ENCODE data around the gene TUBB6.

The TUBB6 gene

DNA sequence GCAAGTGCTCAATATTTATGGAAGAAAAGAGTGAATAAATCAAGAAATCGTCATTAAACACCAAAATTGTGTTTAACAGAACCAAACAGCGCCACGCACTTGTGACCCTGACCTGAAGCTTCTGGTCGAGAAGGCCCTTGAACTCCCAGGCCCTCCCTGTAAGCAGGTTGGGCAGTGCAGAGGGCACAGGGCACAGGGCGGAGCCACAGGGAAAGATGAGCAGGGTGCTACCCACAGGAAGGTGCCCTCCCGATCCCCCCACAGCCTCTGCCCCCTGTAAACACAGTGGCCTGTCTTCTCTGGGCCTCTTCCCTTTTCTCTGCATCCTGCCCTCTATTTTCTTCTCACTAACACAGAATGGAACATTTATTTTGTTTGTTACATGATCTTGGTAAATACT, 16.9 kb upstream of the TUBB6 start:
- DNase-seq (ENCODE audit: low spot score), result no peak

DNA sequence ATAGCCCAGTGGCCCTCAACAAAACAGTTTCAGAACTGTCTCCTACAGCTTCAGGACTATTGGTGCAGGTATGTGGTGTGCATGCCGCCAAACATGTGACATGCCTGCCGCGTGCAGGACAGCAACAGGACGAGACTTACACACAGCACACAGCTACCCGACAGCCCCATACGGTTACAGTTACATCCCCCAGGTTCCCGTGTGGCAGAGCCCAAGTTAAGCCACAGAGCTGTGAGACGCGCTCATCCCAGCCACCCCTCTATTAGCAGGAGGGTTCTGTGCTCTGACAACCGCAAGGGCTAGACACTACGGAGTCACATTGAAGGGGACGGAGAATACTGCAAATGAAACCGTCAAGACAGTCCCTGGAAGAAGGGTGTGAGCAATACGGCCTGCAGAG, 16.4 kb upstream of the TUBB6 start:
- DNase-seq (ENCODE audit: low spot score), result no peak

DNA sequence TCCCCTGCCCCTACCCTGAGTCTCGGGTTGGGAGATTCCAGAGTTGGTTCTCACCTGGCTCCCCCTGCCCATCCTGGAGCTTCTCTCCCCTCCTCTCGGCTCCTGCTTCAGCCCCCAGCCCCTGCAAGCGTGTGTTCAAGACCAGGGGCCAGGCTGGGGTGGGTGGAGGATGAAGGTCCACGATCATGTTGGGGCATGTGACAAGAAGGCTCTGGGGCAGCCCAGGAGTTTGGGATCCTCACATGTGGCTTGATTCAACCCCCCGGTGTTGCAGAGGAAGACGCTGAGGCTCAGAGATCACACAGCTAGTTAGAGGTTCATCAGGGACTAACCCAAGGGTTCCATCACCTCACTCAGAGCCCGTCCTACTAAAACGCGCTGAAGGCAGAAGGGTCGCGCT, 14.2 kb upstream of the TUBB6 start:
- DNase-seq (ENCODE audit: low spot score), result no peak

DNA sequence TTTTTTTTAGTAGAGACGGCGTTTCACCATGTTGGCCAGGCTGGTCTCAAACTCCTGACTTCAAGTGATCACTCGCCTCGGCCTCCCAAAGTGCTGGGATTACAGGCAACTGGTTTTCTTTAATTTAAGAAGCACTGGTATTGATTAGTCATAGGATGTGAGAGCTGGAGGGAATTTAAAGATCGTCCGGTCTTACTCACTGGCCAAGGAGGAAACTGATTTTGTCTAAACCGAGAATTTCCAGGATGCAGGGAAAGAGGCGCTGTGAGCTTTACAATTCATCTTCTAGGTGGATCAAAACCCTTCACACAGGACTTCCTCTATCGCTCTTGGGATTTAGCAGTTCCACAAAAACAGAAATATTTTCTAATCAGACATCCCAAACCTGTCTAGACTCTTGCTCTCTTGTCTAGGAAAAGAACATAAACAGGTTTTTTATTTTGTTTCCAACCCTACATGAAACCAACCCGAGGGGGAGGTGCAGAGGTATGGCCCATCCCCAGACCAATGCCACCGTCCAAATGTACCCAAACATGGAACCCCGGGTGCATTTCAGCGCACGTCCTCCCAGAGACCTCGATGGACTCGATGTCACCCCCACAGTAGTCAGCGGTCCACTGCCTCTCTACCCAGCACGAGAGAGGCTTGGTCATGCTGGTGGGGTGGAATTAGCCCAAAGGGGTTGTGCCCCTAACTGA, 12.5 kb upstream of the TUBB6 start:
- no peak for DNase-seq (ENCODE audit: low spot score)

DNA sequence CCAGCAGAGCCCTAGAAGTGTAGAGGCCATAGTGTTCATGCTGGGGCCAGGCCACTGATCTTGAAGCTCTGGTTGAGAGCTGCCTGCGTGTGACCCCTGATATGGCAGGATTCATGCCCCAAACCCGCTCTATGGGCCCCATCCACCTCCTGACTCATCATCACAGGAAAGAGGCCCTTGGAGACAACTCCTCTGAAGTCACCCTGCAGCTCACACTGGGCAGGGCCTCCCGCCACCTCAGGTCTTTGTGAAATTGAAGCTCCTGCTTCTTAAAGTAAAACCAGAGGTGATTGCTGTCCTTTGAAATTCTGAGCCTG, 12.0 kb upstream of the TUBB6 start:
- DNase-seq (ENCODE audit: low spot score), result no peak

DNA sequence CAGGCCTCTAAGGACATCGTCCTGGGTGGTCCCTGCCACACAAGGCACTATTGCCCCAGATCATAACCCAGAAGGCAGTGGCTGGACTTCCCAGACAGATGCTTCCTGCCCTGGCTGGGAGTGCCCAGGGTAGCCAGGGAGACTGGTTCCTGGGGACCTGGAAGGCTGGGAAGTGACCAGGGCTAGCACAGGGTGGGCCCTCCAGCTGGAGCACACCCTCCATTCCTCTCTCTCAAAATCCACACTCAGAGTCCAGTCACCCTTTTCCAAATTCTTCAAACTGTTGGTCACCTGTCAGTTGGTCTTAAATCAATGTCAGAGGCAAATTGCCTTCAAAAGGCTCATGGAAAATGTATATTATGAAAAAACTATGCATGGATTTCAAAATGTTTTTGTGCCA, 11.6 kb upstream of the TUBB6 start:
- DNase-seq (ENCODE audit: low spot score), result no peak

DNA sequence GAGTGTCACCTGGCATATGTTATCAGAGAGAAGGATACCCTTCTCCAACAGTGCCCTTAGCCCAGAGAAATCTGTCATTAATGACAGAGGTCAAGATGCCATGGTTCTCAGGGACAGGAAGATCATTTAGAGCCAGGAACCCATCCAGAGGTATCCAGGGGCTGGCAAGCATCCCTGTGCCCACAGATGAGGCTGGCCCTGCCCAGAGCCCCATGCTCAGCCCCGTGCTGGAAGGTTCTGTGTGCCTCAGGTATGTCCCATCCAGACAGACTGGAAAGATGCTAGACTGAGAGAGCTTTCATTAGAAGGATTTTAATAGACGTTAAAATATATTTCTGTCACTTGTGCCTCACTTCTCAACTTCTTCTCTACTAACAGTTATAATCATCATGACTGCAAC, 8.2 kb upstream of the TUBB6 start:
- no peak for DNase-seq (ENCODE audit: low spot score)

DNA sequence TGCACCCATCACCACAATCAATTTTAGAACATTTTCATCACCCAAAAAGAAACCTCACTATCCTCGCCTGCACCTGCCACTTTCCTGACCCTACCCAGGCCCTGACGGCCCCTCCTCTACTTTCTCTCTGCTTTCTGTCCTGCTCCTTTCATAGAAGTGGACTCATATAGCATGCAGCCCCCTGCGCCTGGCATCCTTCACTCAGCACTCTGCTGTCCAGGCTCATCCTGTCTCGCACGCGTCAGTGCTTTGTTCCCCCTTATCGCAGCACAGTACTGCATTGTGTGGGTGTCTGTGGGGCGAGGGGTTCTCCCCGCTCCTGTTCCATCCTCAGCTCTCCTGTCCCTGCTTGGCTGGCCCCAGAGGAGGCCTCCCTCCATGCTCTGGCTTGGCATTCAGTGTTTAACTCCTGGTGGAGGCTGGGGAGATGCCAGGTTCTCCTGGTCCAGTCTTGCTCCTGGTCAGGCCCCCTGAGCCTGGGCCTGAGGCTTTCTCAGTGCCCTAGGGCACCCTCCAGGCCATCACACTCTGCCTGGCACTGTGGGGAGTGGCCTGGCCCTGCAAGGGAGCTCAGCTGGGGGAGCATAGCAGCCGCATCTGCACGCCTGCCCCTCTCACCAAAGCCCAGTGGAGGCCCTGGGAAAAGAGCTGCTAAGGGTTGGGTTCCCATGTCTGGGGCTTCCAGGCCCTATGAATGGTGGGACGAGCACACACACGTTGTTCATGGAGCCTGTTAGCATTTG, 6.6 kb upstream of the TUBB6 start:
- no peak for DNase-seq (ENCODE audit: low spot score)

DNA sequence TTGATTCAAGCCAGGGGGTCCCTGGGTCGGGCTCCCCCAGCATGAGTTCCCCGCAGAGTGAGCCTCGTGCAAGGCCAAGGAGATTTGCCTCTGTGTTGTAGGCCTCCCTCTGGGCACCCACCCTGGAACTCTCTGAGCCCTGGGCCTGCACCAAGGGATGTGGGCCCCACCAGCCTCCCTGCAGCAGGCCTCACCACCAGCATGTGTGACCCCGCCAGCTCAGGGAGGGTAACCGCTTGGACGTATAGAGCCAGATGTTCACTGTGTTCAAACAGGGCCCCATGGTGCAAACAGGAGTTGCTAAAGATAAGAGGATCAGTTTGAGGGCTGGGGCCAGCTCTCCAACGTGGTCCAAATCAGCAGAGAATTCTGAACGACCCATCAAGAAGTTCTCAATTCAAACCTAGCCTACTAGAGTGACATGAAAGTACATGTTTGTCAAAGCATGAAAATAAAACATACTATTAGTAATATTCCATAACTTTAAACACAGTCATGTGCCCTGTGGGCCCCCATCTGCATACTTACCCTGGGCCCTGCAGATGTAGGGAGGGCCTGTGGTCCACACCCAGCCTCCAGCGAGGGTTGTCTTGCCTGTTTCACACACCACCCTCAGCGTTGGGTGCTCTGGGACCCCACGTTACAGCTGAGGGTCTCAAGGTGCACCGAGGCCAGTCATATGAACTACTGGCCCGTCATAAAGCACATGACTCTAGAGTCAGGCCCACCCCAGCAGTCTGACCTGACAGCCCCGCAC, 5.5 kb upstream of the TUBB6 start:
- DNase-seq (ENCODE audit: low spot score), result no peak

DNA sequence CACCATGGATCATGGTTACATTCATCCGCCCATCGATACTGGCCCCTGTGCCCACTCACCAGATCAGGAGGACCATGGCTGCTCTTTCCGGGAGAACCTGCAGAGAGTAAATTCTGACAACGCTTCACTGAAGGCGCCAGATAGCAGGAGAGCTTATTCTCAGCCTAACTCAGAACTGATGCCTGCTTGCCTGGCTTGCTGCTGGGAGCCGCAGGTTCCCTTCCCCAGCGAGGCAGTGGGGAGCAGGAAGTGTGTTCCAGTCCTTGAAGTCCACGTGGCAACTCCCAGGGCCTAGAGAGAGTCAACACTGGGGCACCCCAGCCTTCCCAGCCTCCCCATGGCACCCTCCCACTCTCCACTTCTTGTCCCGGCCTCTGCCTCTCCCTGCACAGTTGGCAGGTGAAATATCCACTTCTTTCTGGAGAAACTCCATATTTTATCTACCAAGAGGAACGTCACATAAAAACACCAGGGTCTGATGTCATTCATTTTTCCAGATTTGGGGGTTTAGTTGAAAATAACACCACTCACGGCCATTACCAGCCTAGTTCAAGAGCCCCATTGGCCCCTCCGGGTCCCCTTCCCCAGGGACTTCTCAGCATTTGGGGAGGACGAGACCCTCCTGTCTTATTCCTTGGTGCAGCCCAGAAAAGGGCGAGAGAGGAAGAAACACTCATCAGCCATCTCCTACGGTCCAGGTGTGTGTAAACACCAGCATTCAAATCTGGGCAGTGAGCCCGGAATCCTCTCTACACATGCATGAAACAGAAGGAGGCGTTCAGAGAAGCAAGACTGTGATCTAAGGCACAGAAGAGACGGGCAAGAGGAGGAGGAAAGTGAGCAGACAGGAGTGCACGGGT, 3.5 kb upstream of the TUBB6 start:
- DNase-seq (ENCODE audit: low spot score), result no peak

DNA sequence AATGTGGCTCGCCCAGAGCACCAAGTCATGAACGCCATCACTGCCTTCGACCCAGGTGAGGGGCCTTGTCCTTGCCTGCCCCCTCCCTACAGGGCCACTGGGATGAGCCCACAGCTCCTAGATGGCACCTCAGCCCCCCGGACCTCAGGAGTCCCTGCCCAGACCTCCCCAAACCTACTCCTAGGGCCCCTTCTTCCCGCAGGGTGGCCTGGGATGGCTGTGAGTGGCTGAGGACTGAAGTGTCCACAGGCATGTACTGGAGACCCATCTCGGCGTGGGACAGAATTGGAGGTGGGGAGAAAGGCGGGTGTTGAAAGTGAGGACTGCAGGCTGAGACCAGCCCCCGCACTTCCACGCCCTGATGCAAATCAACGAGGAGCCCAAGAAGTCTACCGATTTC, 2.8 kb upstream of the TUBB6 start:
- DNase-seq (ENCODE audit: low spot score), result no peak

DNA sequence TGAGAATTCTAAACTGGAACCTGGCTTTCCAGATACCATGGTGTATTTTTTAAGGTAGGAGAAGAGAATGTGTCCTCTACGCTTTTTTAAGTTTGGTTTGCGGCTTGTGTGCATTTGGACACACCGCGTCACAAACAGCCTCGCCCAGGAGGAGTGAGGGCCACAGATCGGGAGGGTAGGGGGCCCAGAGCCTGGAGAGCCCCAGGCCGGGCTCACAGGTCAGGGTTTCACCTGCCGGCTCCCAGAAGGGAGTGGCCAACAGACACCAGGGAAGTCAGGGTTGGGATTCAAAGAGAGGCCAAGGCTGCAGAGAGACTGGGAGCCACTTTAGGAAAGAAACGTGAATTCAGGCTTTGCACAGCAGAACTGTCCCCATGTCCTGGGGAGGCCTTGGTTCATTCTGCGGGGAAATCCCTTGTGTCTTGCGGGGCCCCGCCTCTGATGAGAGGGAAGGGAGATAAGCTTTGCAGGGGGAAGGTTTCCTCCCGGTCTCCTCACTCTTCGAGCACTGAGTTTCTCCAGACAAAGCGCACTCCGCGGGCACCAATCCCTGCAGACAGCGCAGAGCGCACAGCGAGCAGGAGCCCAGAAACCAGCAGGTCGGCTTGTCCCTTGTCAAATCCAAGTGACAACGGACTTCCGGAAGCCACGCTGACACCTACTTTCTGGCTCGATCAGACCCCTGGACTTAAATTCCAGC, 2.0 kb upstream of the TUBB6 start:
- DNase-seq (ENCODE audit: low spot score), result no peak

DNA sequence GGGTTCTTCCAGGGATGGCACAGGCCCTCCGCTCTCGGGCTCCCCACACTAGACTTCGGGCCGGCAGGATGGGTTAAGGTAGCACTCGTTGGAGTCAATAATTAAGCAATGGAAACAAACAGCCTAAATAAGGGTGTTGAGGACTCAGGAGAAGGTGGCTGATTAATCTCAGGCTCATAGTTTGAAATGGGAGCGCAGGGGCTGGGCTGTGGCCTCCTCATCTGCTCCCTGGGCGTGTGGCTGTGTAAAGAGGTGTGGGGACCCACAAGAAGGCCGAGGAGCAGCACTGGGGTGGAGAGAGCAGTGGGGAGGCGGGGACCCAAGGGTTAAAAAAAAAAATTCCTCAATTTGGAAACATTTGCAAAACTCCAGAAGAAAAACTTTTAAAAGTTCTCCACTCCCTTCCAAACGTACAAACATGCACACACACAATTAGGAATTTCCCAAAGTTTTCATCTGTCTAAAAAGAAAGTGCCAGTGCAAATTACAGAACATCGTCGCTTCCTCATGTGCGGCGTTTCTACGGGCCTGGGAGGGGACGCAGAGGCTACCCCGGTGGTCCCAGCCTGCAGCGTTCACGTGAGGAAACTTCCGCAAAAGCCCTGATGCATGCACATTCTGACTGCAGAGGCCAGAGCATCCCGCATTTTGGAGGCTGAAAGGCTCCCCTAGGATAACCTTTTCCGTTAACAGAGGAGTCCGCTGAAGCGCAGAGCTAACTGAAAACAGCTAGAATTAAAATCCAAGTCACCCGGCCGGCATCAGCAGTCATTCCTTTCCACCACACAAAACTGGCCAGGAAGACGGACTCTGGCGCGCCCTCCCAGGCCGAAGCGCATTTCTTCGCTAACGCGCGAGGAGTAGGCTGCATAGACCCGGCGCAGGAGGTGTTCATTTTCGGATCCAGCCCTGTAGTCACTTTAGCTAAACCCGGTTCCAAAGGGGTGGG, 1.0 kb upstream of the TUBB6 start:
- no peak for DNase-seq (ENCODE audit: low spot score)

DNA sequence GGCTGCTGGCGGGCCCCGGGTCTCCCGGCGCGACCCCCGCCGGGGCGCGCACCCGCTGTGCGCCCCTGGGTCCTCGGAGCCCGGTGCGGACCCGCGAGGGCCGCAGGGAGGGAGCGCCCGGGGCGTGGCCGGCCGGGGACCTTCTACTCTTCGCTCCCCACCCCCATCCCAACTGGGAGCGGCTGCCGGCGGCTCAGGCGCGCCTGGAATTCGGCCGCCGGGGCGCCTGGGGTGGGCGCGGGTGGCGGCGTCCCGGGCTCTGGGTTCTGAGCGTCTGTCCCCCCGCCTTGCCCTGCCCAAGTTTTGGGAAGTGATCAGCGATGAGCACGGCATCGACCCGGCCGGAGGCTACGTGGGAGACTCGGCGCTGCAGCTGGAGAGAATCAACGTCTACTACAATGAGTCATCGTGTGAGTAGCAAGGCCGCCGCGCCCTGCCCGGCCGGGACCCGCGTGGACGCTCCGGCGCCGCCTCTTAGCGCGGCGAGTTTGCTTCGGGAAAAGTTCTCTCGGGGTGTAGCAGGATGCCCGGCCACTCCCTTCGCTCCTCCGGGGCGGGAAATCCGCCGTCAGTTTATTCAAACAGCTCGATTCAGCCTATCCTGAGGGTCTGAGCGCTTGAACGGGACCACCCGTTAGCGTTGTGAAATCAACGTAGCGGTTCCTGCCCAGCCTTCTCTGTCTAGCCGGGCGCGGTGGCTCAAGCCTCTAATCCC, 502 bp downstream of the TUBB6 start:
- peak; percentile 38 for DNase-seq (ENCODE audit: low spot score)

DNA sequence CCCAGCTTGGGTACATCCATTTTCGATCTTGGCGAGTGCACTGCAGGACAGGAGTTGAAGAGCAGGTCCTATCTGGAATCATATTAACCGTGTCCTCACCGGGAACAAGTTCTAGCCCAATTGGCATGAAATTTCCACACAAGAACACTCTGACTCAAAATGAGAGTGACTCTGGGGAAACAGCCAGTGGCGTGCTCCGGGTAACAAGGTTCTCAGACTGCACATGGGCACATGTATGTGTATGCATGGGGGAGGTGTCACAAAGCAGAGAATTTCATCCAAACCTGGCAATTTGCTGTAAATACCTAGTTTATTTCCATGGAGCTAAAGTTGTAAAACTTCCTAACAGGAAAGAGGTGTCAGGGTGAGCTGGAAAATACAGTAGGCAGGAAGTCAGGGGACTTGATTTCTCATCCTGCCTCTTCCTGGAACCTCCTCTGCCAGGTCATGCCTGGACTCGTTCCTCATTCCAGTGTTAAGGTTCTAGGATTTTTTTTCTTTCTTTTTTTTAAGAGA, 1.7 kb downstream of the TUBB6 start:
- peak; percentile 23 for DNase-seq (ENCODE audit: low spot score)

DNA sequence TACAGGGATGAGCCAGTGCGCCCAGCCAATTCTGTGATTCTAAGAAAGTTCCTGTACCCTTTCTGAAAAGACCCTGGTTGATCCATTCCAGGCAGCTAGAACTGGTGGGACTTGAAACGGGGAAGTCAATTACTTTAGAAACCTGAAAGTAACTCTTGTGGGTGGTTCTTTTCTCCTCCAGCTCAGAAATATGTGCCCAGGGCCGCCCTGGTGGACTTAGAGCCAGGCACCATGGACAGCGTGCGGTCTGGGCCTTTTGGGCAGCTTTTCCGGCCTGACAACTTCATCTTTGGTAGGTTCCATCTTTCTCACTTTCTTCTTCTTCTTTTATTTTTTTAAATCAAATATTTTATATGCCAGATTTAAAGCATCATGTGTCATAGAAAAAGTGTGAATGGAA, 2.7 kb downstream of the TUBB6 start:
- DNase-seq (ENCODE audit: low spot score), result no peak

DNA sequence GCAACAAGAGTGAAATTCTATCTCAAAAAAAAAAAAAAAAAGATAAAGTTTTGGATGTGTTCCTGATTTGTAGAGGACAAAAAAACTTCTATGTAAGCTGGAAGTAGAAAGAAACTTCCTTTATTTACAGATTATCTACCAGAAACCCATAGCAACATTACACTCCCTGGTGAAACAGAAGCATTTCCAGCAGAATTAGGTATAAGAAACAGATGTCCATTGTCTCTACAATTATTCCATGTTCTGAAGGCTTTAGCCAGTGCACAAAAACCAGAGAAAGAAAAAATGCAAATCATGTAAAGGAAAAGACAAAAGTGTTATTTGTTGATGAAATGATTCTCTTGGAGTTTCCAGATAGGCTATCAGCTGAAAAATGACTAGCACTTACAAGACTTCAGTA, 4.9 kb downstream of the TUBB6 start:
- DNase-seq (ENCODE audit: low spot score), result no peak

DNA sequence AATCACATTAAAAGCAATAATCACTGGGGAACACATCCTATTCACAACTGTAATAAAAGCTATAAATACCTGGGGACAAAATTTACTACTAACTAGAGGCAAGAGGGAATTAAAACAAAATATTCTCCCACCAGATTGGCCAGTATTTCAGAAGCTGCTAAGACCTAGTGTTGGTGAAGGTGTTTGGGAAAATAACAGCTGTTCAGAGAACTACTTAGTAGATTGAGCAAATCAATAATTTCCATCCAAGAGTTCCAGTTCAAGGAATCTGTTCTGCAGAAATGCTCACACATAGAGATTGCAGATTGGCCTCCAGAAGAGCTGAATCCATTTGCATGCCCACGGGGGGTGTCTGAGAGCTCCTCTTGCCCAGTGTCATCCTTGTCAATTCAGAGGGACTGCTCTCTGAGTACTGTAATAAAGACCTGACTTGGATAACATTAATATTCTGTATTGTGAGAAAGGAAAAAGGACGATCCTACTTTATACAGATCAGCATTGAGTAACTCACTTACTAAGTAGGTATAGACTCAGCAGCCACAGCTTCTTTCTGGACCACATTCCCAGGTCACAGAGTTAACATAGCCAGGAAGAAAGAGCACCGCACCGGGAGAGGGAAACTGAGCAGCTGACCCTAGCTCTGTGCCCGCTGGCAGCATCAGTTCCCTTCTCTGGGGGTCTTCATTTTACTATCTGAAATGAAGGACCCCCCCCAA, 5.6 kb downstream of the TUBB6 start:
- DNase-seq (ENCODE audit: low spot score), result no peak

Measured in activated CD4-positive, alpha-beta T cell treated with anti-CD3 and anti-CD28 coated beads, Interleukin-2, Interleukin-4, amounts not matched to agents 100 ng/mL and 50 ng/mL, durations not matched to agents 16 hours and 8 hours (primary cell).